AG08395 (cell line): Measurements from ENCODE around the gene COMP.
"Not testable (repeated sequence)": the region's sequence is repeated elsewhere in the genome, so short reads cannot be mapped to it uniquely, and the experiment has no call there.

Source experiments
- DNase-seq: peaks from one replicate; pipeline ENCODE4 v3.0.0; 2012; ENCODE audit warnings: mixed read lengths, low spot score

COMP gene

GRCh38 chr19:18745931-18746330 lies 45.2 kb downstream of the COMP start:
- no peak for DNase-seq

GRCh38 chr19:18745012-18745735 lies 45.9 kb downstream of the COMP start:
- no peak for DNase-seq

DNA sequence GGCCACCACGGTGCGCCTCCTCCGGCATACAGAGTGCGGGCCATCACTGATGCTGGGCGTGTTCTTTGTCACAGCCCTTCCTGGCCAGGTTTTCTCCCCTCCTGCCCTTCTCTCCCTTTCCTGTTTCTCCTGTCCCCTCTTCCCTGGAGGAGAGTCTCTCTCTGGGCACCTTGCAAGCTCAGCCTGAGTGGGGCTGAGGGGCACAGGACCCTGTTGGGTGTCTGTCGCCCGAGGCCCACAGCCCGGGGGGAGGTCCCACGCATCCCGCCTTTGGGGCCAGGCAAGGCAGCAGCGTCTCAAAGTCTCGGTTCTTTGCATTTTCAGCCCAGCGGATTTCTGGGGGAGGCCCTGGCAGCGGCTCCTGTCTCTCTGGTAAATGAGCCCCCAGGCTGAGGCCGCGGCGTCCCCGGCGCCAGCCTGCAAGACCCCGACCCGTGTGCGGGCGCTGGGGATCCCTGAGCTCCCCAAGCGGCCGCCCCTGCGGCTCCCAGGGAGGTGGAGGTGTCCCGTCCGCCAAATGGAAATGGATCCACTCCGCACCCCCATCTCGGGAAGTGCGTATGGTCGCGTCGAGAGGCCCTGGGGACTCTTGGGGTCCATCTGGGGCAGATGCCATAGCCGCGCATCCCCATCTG lies 47.2 kb downstream of the COMP start:
- DNase-seq = no peak

DNA sequence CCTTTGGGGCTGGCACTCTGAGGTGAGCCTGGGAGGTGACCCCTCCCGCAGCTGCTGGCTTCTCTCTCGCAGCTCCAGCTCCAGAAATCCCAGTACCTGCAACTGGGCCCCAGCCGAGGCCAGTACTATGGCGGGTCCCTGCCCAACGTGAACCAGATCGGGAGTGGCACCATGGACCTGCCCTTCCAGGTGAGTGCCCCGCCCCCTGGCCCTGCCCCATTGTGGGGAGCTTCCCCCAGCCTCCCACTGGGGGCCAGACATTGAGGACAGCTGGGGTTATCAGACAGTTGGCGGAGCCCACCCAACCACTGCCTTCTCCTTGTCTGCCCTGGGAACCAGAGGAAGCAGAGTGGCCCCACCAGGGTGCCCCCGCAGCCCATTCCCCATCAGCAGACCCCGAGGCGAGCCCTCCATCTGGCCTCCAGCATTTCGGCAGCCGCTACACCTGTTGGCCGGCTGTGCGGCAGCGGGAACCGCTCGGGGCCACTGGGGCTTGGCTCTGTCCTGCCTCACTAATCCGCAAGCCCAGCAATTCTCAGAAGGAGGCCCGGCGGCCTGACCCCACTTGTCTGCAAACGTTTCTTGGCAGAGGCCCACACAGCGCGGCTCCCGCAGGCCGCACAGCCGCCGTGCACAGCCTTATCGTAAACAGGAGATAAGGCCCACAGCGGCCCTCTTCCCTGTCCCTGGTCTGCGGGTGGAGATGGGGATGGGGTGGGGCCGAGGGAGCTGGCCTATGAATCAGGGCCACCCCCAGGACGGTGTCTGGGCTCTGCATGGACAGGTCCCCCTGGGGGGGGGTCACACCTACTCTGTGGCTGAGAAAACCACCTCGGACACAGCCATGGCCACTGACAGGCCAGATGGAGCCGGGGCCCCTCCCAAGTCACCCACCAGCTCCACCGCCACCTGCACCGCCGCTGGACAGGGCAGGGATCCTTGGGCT lies 48.0 kb downstream of the COMP start:
- DNase-seq = no peak

- no peak for DNase-seq
Measured at GRCh38 chr19:18742324-18742723, 48.8 kb downstream of the COMP start.

GRCh38 chr19:18741124-18742121 lies 49.7 kb downstream of the COMP start:
- DNase-seq = no peak

DNA sequence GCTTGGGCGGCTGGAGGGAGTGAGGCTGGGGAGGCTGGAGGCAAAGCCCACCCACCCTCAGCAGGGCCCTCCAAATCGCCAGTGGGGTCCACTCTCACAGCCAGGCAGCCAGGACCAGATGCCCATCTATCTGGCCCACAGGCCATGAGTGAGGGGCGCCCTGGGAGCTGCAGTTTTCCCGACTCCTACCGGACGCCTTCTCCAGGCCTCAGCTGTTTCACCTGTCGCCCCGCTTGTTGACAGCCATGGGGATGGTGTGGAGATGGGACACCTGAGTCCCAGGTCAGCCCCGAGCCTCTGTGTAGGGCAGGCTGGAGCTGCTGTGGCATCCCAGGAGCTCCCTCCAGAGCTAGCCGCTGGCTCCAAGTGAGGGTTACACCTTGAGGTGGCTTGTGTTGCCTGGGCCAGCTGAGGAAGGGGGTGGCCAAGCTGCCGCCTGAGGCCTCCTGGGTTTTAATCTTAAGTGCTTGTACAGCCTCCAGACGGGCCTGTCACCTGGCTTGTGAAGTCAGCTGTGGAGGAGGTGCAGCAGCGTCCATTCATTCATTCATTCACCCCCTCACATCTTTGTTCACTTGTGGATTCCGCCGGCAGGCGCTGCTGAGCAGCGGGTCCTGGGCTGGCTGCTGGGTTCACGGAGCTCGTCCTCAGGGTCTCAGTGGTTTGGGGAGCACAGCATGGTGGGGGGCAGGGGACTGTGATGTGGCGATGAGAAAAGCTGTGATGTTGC lies 52.0 kb downstream of the COMP start:
- no peak for DNase-seq

GRCh38 chr19:18737954-18738351 lies 53.2 kb downstream of the COMP start:
- no peak for DNase-seq

DNA sequence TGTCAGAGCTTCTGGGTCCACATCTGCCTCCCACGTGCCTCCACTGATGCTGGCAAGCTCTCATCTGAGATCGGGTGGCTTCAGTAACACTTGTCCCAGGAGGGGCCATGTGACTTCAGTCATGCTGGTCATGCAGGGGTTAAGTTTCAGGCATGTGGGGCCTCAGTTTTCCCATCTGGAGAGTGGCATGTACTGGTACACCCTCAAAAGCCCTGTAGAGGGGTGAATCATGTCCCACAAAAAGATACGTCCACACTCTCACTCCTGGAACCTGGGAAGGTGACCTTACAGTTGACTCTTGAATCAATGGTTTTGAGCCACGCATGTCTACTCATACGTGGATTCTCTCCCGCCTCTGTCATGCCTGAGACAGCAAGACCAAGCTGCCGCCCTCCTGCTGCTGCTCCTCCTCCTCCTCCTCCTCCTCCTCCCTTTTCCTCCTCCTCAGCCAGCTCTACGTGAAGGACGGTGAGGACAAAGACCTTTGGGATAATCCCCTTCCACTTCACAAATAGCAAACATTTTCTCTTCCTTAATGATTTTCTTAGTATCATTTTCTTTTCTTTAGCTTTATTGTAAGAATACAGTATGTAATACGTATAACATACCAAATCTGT lies 53.7 kb downstream of the COMP start:
- DNase-seq = no peak

DNA sequence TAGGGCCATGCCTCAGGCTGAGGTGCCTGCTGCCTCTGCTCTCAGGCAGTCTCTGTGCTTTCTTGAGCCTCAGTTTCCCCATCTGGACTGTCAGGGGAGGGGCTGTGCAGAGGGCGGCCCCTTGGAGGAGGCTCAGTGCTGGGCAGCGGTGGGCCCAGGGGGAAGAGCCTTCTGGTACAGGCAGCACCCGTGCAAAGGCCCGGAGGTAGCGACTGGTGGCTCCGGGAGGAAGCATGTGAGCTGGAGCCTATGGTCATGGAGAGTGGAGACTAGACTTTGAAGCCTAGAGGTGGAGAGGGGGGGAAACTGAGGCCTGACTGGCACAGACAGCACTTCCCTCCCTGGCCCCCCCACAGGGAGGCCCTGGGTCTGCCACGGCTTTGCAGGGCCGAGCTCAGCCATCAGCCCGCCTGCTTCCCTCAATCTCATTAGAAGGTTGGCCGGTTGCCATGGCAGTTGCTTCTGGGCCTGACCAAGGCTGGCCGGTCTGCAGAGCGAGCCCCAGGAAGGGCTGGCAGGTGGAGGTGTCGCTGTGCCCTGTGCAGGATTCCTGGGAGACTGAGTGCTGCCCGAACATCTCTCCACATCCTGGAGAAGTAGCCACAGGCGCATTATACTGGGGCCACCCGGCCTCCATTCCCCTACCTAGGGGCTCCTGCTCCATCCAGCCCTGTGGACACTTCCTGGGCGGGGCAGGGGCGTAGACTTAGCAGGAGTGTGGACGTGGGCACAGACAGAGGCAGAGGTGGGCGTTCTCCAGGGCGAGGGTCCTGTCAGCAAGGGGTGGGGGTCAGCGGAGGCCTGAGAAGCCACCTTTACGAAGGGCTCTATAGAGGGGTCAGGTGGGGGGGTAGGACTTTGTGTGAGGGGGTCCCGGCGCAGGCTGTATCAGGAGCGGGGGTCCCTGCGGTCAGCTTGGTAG lies 54.4 kb downstream of the COMP start:
- no peak for DNase-seq

- no peak for DNase-seq
Measured at GRCh38 chr19:18735752-18736151, 55.4 kb downstream of the COMP start.

DNA sequence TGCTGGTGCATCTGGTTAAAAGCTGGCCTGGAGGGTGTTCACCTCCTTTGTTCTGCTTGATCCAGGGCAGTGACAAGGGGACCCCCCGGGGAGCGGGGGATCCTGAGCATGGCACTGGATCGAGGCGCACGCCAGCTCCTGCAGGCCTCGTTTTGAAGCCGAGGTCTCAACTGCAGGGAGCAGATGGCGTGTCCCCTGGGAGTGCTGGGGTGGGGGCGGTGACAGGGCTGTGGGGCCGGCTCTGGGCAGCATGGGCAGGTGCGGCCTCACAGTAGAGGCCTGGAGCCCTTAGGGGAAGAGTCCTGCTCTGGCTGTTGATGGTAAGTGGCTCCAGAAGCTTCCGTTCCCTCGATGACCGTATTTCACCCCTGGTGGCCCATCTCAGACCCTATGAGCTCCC lies 55.8 kb downstream of the COMP start:
- no peak for DNase-seq

- not testable (repeated sequence) for DNase-seq
Measured at GRCh38 chr19:18733762-18734332, 57.3 kb downstream of the COMP start.

GRCh38 chr19:18733196-18733647 lies 57.9 kb downstream of the COMP start:
- no peak for DNase-seq
